Middle frontal gyrus (tissue), 1 donor: Measurements from ENCODE around the gene CLIP2.
A peak's percentile ranks its signal among the peaks of the same experiment; 100 is the strongest.
"Not testable (repeated sequence)": the region's sequence is repeated elsewhere in the genome, so short reads cannot be mapped to it uniquely, and the experiment has no call there.

Source experiments
- DNase-seq: peaks from one replicate; pipeline ENCODE4 v3.0.0-alpha.2; 2015; ENCODE audit warnings: low spot score; ENCODE audit errors: extremely low spot score

The CLIP2 gene

GRCh38 chr7:74371381-74372341 is 82.5 kb downstream of the CLIP2 start:
- DNase-seq = peak; percentile 42

GRCh38 chr7:74372511-74373111 is 83.4 kb downstream of the CLIP2 start:
- no peak for DNase-seq

GRCh38 chr7:74373536-74373935 is 84.3 kb downstream of the CLIP2 start:
- DNase-seq = no peak

GRCh38 chr7:74375726-74376220 is 86.6 kb downstream of the CLIP2 start:
- DNase-seq = no peak

GRCh38 chr7:74376256-74377036 is 87.2 kb downstream of the CLIP2 start:
- DNase-seq = no peak

- DNase-seq = peak; percentile 50
These were observed 90.7 kb downstream of the CLIP2 start for GRCh38 chr7:74379938-74380337.

GRCh38 chr7:74380720-74381119 is 91.5 kb downstream of the CLIP2 start:
- no peak for DNase-seq

GRCh38 chr7:74384086-74384485 is 94.9 kb downstream of the CLIP2 start:
- DNase-seq = not testable (repeated sequence)

- DNase-seq = not testable (repeated sequence)
These were observed 95.6 kb downstream of the CLIP2 start for GRCh38 chr7:74384854-74385253.

- DNase-seq = no peak
These were observed 98.4 kb downstream of the CLIP2 start for GRCh38 chr7:74387606-74388005.

GRCh38 chr7:74388880-74389415 is 99.7 kb downstream of the CLIP2 start:
- no peak for DNase-seq

GRCh38 chr7:74393722-74394121 is 104.5 kb downstream of the CLIP2 start:
- not testable (repeated sequence) for DNase-seq

GRCh38 chr7:74394601-74395000 is 105.4 kb downstream of the CLIP2 start:
- not testable (repeated sequence) for DNase-seq

- no peak for DNase-seq
These were observed 106.6 kb downstream of the CLIP2 start for GRCh38 chr7:74395745-74396311.

- no peak for DNase-seq
These were observed 107.8 kb downstream of the CLIP2 start for GRCh38 chr7:74396993-74397392.

GRCh38 chr7:74398426-74398825 is 109.2 kb downstream of the CLIP2 start:
- no peak for DNase-seq

- DNase-seq = no peak
These were observed 109.8 kb downstream of the CLIP2 start for GRCh38 chr7:74399006-74399405.

- DNase-seq = no peak
These were observed 111.4 kb downstream of the CLIP2 start for GRCh38 chr7:74400420-74401136.

GRCh38 chr7:74401137-74401859 is 112.1 kb downstream of the CLIP2 start:
- peak; percentile 40 for DNase-seq

- not testable (repeated sequence) for DNase-seq
These were observed 113.5 kb downstream of the CLIP2 start for GRCh38 chr7:74402668-74403067.
